Ammon's horn (tissue), 1 donor: ENCODE measurements around the gene ABHD8.
"Not testable (repeated sequence)": the region's sequence is repeated elsewhere in the genome, so short reads cannot be mapped to it uniquely, and the experiment has no call there.

Experiments
- DNase-seq: peaks from one replicate; pipeline ENCODE4 v3.0.0-alpha.2; 2016; ENCODE audit warnings: low spot score

Gene ABHD8

DNA sequence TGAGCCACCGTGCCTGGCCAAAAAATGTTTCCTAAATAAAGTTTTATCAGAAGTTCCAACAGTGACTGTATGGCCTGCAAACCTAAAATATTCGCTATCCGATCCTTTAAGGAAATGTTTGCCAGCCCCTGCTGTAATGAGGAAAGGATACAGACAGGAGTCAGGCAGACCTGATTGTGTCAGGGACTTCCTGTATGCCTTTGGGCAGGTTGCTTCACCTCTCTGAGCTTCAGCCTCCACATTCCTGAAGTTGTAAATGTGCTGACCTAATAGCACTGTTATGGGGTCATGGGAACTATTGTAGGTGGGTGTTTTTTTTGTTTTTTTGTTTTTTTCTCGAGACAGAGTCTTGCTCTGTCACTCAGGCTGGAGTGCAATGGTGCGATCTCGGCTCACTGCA is 6.2 kb downstream of the ABHD8 start:
- no peak for DNase-seq

DNA sequence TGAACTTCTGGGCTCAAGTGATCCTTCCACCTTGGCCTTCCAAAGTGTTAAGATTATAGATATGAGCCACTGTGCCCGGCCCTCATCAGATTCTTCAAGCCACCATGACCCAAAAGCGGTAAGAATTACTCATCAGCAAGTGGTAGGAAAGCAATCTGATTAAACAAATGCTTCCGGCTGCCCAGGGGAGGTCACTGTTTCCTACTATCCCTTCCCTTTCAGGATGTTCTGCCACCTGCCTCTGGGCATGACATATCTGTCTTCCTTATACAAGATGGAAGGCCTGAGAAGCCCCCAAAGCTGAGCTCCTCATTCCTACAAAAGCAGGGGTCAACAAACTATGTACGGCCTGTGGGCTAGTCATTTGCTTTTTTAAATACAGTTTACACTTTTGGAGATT is 7.0 kb downstream of the ABHD8 start:
- no peak for DNase-seq

DNA sequence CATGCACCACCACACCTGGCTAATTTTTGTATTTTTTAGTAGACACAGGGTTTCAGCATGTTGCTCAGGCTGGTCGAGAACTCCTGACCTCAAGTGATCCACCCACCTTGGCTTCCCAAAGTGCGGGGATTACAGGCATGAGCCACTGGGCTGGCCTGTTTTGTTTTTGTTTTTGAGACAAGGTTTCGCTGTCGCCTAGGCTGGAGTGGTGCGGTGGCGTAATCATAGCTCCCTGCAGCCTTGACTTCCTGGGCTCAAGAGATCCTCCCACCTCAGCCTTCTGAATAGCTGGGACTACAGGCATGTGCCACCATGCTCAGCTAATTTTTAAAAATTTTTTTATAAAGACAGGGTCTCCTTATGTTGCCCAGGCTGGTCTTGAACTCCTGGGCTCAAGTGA is 7.7 kb downstream of the ABHD8 start:
- not testable (repeated sequence) for DNase-seq

GRCh38 chr19:17294051-17294891 is 9.0 kb downstream of the ABHD8 start:
- no peak for DNase-seq

DNA sequence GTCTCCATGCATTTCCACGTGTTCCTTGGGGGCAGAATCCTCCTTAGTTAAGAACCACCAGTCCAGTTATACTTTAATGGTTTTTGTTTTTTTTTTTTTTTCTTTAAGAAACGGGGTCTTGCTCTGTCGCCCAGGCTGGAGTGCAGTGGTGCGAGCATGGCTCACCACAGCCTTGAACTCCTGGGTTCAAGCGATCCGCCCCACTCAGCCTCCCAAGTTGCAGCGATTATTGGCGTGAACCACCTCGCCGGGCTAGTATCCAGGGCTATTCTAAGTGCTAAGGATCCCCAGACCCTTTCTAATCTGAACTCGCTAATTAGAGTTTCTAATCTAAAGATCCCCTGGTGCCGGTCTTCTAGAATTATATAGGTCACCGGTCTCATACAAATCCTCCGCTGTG is 9.6 kb downstream of the ABHD8 start:
- no peak for DNase-seq

GRCh38 chr19:17292301-17293074 is 10.7 kb downstream of the ABHD8 start:
- peak; percentile 77 for DNase-seq

GRCh38 chr19:17289489-17289888 is 13.7 kb downstream of the ABHD8 start:
- no peak for DNase-seq

DNA sequence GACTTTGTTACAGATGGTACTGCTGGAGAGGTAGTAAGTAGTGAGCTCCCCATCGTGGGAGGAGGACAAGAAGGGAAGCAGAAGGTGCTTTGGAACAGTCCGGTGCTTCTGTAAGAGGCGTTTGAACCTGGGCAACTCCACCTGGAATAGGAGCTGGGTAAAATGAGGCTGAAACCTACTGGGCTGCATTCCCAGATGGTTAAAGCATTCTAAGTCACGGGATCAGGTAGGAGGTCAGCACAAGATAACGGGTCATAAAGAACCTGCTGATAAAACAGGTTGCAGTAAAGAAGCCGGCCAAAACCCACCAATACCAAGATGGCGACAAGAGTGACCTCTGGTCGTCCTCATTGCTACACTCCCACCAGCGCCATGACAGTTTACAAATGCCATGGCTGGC is 16.5 kb downstream of the ABHD8 start:
- no peak for DNase-seq

- no peak for DNase-seq
Observed at GRCh38 chr19:17286263-17286662, 17.0 kb downstream of the ABHD8 start.

DNA sequence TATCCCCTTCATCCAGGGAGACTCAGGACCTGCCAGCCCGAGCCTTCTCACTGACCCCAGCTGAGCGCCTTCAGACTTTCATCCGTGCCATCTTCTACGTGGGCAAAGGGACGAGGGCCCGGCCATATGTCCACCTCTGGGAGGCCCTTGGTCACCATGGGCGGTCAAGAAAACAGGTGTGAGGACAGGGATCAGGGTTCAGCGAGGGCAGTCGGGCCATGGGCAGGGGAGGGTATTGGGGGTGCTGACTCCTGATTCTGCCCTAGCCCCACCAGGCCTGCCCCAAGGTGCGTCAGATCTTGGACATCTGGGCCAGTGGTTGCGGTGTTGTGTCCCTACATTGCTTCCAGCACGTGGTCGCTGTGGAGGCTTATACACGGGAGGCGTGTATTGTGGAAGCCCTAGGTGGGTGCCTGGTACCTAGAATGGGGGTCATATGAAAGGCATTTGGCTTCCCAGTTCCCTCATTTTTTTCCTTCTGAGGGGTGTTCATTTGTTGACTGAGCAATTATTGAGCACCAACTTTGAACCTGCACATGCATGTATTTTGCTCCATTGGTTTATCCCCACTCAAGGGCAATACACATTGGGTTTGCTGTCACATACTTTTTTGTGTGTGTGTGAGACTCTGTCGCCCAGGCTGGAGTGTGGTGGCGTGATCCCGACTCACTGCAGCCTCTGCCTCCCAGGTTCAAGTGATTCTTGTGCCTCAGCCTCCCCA is 17.6 kb downstream of the ABHD8 start:
- no peak for DNase-seq

- no peak for DNase-seq
Observed at GRCh38 chr19:17283504-17283996, 19.7 kb downstream of the ABHD8 start.

DNA sequence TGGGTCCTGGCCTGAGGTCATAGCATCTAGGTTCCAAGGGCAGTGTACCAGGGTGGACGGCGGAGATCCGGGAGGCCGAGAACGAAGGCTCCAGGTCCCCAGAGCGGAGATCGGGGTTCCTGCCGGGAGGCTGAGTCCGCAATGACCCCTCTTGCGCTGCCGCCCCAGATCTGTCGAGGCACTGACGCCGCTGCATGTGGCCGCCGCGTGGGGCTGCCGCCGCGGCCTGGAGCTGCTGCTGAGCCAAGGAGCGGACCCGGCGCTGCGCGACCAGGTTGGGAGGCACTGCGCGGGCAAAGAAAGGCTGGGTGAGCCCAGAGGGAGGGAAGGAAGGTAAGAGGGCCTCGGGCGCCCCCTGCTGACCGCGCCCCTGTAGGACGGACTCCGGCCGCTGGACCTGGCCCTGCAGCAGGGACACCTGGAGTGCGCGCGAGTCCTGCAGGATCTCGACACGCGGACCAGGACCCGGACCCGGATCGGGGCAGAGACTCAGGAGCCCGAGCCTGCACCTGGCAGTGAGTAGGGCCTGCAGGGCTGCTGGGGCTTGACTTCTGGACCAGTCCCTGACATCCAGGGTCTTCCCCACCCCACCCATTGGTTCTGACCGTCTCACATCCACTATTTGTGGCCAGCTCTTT is 20.6 kb downstream of the ABHD8 start:
- DNase-seq, result peak; percentile 78

DNA sequence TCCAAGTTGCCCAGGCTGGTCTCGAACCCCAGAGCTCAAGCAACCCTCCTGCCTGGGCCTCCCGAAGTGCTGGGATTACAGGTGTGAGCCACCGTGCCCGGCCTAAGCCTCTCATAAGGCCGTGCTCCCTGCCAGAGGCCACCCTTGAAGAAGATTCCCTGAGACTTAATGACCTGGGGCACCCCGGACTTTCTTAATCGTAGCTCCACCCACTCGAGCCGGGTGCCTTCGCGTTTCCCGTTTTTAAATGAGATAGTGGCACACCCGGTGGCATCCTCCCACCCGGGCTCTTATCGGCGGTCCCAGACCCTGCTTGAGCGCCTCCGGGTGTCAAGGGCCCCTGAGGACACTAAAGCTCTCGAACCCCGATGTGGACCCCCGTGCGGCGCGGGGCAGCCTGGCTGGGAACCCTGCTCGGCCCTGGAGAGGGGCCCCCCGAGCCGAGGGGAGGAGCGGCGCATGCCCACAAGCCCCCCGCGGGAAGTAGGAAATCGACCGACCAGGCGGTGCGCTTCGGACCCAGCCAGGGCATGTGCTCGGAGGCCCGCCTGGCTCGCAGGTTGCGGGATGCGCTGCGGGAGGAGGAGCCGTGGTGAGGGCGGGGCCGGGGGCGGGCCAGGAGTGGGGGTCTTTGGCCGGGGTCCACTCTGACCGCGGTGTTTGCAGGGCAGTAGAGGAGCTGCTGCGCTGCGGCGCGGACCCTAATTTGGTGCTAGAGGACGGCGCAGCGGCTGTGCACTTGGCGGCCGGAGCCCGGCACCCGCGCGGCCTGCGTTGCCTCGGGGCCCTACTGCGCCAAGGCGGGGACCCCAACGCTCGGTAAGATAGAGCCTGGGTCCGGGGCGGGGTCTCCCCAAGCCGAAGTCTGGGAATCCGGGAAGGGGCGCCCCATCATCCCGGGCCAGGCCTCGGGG is 21.6 kb downstream of the ABHD8 start, which contains the start of gene ANKLE1:
Gene ANKLE1 (plus strand): TSS at position 511 of the 914 bp plus-strand sequence. CDS start 20 bp downstream, at position 531.
- no peak for DNase-seq

DNA sequence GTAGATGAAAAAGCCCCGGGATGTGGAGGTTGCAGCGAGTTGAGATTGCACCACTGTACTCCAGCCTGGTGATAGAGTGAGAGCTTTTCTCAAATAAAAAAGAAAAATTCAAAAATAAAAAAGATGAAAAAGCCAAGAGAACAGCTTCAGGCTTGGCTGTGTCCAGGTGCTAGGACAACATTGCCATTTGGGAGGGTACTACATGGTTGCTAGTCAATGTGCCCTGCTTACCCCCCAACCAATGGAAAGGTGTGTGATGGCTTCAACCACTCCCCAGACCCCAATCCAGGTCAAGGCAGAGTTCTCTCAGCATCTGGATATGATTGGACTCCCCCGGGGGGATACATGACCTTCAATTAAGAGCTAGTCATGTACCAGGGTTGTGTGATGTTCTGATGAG is 23.8 kb downstream of the ABHD8 start:
- DNase-seq, result no peak

DNA sequence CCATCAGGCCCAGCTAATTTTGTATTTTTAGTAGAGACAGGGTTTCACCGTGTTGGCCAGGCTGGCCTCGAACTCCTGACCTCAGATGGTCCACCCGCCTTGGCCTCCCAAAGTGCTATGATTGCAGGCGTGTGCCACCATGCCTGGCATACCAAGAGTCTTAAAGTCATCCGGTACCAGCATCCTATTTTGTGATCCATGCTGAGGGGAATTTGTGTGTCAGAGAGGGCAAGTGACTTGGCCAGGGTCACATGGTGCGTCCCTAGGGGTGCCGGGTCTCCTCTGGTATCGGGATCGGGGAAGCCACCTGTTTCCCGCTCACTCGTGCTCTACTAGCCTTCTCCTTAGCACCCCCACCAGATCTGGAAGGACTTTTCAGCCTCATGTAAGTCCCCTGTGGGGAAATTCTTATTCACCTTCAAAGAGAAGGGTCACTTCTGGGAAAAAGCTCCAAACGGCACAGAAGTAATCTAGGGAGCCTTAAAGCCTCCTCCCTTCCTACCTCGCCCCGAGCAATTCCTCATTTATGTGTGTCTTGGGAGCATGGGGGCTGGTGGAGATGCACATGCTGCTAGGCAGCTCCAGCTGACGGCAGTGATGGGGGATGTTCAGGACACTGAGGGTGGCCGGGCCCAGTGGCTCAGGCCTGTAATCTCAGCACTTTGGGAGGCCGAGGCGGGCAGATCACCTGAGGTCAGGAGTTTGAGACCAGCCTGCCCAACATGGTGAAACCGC is 27.6 kb downstream of the ABHD8 start:
- no peak for DNase-seq

- DNase-seq, result not testable (repeated sequence)
Observed at GRCh38 chr19:17274892-17275291, 28.3 kb downstream of the ABHD8 start.

- no peak for DNase-seq
Observed at GRCh38 chr19:17268754-17269153, 34.5 kb downstream of the ABHD8 start.

- DNase-seq, result peak; percentile 99
Observed at GRCh38 chr19:17266975-17267788, 36.0 kb downstream of the ABHD8 start, which contains the start of gene BABAM1. Gene BABAM1, plus strand, starts transcription at chr19:17267443. Its CDS starts 1,364 bp downstream, at chr19:17268807.

- DNase-seq, result no peak
Observed at GRCh38 chr19:17266589-17266974, 36.6 kb downstream of the ABHD8 start.
